Measurements from ENCODE around the gene RIPK4.

The RIPK4 gene

DNA sequence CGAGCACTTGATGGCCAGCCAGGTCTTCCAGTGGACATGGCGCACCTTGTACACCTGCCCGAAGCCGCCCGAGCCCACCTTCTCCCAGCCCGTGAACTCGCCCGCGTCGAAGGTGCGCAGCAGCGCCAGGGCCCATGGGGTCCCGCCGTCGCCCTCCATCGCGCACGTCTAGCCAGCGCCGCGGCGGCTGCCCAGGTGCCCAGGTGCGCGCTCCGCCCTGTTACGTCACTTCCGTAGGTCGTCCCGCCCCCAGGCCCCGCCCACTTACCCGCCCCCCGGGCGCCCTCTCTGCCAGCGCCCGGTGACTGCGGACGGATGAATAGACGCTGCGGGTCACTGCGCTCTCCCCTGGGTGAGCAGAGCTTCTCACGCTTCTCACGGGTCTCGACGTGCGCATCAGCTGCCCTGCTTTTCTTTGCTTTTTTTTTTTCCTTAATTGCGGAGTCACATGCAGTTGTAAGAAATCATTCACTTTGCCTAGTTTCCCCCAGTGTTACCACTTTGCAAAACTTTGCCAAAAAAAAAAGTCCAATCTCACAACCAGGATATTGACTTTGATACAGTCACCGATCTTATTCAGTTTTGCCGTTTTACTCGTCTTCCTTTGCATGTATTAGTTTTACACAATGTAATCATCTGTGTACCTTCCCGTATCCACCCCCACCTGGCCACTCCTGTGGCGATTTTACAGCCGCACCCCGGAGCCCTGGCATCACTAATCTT, at the start of gene RIPK4:
Gene RIPK4 (minus strand): TSS at position 170 of the 723 bp plus-strand sequence. CDS start 11 bp downstream, at position 159.
- DNase-seq, result peak; percentile 85 to 94 (median 91)

DNA sequence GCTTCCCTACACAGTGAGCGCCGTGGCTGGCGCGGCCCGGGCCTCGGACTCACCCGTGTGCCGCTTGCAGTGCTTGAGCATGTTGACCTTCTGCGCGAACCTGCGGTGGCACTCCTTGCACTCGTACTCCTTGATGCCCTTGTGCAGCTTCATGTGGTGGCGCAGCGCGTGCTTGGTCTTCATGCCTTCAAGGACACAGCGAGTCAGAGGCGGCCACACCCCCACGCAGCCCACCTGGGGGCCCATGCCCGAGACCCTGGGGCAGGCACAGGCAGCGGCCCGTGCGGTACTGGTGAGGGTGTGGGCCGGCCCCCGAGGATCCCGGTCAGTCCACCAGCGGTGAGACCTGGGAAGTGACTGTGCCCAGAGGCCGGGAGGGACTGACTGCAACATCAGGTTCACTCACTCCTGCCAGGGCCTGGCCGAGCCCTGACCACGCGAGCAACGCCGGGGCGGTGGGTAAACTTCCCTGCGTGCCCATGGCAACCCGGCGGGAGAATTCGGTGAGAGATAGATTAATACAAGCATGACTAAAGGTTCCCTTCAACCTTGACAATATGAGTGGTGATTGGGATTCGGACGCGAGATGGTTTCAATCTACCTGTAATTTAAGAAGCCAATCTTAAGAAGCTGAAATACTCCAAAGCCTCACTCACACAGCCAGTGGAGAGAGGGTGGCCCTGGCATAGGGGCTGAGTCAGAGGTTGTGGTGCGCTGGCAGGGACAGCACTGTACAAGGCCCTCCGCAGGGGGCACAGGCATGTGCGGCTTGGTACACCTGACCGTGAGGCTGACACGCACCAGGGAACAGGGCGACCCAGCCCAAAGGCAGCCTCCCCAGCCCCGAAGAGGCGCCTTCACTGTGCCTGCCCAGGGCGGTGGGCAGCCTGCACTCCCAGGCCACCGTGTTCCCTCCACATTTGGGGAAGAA, 49.1 kb upstream of the RIPK4 start:
- no peak for DNase-seq

DNA sequence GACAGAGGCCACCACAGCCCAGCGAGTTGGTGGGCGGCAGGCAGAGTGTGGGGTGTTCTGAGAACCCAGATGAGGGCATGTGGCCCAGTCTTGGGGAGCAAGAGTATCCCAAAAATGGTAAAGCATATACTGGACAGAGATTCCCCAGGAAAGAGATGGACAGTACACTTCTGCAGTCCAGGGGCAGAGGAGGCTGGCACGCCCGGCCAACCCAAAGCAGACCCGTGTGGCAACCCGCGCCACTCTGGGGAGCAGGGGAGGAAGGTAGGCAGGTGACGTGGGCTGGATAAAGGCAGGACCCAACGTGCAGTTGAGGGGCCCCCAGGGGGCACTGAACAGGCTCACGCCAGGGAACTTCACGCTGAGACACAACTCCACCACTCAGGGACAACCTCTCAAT, 46.4 kb upstream of the RIPK4 start:
- DNase-seq, result no peak

DNA sequence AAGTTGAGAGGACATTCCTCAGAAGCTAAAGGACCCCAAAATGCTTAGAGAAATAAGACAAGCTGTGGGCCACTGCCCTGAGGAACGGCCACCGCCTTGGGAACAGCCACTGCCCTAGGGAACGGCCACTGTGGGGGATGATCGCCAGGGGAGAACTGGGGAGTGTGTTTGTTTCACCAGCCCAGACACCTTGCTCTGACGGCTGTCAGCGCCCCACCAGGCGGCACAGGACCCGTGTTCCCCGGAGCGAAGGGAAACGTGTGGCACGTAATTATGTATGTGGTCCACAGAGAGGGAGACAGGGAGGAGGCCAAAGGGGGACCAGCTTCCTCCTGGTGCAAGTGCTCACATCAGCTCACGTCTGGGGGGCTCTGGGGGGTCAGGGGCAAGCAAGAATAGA, 45.8 kb upstream of the RIPK4 start:
- DNase-seq, result no peak

DNA sequence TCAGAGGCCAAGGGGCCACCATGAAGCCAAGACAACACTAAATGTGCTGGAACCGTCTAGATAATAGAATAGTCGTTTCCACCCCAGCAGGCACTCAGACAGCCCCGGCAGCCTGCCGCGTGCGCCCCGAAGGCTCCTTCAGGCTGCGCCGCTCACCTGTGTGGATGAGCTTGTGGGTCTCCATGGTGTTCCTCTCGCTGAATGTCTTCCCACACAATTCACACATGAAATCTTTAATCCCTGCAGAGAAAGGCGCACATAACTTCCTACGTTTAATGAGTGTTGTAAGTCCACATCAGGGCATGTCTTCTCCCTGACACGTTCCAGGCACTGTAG, 43.7 kb upstream of the RIPK4 start:
- no peak for DNase-seq

DNA sequence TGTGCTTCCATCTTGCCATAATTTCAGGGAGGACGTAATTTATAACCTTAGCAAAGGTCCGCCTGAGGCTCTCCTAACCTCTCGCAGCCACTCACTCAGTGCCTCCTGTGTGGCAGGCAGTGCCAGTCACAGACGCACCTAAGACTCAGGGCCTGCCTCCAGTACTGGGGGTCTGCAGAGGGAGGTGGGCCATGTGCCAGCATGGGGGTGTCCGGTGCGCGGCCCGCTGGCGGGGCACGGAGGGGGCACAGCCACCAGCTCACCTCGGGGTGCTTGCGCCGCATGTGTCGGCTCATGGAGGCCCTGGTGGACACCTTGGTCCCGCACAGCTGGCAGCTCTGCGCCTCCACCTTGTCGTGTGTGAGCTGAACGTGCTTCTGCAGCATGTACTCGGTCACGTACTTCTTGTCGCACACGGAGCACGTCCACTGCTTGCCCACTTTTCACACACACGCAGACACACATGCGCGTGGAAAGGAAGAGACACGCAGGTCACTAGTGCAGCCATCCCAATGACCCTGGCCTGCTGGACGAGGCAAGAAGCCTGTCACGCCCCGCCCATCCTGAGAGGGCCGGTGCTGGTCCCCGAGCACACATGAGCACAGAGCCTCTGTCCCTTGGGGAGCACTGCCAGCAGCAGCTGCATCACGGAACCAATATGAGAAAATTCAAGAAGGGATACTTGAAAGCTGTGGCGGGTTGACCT, 43.2 kb upstream of the RIPK4 start:
- no peak for DNase-seq

DNA sequence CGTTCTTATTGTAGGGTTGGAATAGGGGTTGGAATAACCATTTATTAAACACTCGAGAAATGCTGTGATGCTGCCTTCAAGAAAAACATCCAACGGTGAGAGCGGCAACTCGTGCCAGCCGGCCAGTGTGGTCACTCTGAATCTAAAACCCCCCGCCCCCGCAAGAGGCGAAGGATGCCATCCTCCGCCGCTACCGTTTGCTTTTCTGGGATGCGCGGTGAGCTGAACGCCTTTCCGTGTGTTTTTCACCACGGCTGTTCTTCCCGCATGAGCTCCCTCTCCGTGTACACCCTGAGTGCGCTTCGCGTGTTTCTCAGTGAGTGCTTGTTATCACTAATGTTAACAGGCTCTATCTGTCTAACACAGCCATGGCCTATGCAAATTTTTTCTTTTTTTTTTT, 42.0 kb upstream of the RIPK4 start:
- DNase-seq, result no peak

DNA sequence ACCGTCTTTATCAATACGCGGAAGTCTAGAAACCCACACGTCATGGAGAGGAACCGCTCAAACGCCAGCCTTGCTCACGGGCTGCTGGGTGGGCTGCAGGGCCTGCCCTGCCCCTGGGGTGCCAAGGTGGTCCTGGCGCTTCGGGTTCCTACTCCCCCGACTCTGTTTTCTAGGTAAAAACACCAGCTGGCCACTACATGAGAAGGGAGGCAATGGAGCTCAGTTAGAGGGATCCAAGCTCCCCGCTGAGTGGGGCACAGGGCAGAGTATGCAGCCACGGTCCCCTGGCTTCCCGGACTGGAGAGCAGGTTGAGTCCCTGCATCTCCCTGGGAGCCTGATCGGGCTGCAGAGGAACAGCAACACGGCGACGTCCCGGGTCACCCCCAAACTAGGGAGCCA, 41.2 kb upstream of the RIPK4 start:
- no peak for DNase-seq

DNA sequence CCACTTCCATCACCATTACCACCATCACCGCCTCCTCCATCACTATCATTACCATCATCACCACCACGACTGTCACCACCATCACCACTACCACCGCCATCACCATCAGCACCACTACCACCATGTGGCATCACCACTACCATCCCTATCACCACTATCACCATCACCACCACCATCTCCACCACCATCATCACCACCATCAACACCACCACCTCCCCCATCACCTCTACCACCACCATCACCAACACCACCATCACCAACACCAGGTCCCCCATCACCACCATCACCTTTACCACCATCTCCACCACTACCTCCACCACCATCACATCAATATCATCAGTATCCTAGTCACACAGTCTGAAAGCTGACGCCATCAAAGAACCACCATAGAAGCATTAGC, 39.9 kb upstream of the RIPK4 start:
- DNase-seq, result no peak

DNA sequence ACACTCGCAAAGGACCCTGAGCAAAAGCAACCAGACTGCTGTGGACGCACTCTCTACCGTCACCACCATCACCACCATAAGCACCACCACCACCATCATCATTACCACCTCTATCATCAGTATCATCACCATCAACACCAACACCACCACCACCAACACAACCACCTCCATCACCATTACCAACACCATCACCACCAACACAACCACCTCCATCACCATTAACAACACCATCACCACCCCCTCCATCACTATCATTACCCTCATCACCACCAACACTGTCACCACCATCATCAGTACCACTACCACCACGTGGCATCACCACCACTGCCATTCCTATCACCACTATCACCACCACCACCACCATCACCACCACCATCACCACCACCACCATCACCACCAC, 38.8 kb upstream of the RIPK4 start:
- DNase-seq, result no peak

DNA sequence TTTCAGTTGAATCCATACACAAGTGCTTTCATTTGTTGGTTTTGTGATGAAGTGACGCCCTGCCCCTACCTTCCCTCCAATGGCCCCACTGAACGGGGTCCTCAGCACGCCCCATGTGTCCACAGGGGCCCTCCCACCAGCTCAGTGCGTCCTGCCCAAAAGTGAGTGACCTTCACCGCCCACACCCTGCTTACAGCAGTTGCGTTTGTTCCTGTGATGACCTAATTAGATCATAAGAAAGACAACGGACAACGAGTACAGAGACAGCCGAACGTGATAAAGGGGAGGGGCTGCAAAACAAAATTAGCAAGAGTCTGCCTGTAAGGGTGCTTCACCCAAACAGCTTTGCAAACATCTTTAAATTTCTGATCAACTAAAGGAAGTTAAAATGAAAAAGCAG, 38.2 kb upstream of the RIPK4 start:
- DNase-seq, result no peak

DNA sequence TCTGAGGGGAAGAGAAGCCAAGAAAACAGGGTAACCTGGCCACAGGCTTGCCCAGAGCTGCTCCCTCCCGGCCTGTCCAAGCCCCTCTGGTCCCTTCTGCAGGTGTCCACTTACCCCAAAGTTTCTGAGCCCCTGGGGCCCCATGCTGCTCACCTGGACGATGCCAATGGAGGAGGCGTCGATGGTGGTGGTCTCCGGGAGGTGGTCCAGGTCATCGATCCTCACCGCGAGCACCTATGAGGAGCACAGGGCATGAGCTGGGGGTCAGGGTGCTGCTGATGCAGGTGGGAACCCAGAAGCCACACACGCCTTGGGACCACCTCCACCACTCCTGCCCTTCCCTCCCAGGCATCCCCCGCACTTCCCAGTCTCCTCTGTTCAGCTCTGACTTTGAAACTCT, 37.5 kb upstream of the RIPK4 start:
- DNase-seq, result no peak

DNA sequence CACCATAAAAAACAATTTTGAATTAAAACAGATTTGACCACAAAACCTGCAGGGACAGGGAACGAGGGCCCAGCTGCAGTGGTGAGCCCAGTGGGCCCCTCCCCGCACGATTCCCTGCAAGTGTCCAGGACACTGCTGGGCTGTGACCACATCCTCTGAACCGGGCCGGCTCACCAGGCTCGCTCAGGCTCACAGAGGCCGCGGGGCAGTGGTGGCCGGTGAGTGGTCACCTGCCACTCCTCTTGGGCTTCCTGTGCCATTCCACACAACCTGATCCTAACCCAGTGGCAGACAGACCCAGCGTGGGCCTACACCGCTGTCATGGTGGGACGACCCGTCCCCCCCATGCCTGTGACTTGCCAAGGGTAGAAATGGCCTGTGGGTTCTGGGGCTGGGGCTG, 36.5 kb upstream of the RIPK4 start:
- no peak for DNase-seq

DNA sequence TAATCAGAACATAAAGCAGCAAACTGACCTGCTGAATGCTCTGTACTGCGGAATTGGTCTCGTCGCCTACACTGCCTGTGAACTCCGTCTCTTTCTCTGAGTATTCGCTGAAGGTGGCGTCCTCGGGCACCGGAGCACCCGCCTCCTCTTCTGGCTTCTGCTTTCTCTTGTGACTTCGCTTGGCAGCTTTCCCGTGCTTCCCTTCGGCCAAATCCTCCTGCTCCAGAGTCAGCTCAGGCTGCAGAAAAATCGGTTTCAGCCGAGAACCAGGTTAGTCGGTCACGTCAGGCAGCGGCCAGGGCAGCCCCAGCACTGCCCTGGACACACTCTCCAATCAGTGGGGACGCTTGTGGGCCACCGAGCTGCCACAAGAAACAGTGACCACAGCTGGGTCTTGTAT, 35.8 kb upstream of the RIPK4 start:
- no peak for DNase-seq

DNA sequence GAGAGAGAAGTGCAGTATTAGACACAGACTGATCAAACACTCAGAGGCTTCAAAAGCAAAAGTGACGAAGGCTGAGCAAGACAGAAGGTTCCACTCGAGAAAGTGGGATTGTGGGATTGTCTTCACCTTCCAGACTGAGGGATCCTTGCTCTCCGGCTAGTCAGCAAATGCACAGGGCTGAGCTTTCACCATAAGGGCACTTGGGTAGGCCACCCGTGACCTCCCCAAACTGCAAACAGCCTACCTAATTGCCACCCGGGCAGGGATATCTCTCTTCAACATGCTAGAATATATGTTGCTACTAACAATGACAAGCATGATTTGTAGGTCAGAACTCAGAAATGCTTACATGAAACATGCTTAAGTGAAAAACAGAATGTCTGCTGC, 35.3 kb upstream of the RIPK4 start:
- no peak for DNase-seq

DNA sequence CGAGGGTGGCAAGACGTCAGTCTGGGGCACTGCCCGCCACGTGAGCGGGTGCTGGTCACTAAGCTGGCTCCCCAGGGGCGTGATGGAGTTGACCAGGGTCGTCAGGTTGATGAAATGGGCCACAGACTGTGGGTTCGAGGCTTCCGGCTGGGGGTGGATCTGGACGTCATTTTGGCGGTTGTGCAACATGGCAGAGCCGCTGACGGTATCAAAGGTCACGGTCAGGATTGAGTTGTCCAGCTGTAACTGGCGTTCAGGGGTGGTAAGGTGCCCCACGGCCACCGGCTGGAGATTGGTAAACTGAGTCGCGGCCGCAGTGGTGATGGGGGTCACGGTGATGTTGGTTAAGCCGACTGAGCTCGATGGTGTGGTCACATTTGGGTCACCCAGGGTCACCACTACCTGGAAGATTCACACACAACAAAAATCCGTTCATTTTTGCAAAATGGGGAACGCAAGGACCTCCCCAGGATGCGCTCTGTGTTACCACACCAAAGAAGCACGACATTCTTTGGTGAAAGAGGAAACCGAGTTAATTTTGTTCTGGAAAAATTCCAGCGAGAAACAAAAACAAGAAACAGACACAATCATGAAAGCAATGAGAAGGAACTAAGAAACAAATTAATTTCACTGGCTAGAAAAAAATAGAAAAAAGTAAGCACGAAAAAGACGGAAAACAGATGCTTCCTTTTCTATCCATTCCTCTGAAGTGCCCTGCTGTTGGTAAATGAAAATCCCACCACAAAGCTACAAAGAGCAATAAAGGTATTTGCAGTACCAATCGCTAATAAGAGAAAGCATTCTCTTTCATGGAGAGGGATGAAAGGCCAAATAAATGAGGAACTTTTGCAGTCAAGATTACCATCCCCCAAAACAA, 34.7 kb upstream of the RIPK4 start:
- no peak for DNase-seq

DNA sequence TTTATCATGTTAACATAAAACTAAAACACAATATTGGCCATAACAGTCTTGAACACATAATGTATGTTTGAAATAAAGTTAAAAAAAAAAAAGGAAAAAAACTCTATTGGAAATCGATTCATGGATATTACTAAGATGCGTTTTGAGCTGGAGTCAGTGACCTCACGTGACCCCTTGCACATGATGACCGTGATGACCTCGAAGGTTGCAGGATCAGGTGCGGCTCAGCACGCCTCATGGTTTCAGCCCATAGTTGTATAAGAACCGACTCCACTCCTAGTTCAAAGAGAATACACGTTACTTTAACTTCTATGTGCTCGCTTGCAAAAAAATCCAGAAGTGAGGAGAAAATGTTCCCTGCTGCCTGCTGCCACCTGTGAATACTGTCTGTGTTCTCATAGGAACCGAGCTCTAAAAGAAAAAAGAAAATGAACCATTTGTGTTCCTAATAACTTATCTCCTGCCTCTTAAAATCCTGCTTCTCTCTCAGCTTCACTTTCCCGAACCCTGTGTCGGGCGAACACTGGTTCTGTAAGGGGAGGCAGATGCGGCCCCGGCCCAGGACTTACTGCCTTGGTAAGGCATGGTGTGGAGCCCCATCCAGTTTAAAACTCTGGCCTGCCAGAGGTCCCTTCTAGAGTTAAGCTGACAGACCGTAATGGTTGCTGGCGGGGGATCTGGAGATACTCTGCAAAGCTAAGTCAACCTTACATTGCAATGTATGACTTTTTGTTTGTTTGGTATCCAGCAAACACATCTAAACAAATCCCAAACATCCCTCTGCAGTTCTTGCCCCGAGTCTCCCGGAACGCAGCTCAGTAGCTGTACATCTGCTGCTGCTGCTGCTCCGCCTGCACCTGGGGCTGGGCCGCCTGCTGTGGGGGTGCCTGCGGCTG, 33.8 kb upstream of the RIPK4 start:
- no peak for DNase-seq

DNA sequence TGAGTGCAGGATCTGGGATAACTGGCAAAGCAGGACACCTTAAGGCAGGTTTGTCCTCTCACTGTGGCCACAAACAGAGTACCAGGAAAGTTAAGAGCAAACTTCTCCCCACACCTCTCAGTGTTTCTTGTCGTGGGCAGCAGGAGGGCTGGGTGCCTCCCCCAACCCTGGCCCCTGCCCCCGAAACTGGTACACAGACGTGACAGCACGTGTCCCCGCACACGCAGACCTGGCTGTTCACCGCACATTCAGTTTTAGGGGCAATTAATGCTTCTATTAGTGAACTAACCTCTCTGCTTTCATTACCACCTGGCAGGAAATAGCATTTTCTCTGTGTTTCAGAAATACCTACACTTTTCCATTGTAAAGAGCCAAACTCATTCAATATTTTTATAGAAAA, 32.9 kb upstream of the RIPK4 start:
- DNase-seq, result no peak

DNA sequence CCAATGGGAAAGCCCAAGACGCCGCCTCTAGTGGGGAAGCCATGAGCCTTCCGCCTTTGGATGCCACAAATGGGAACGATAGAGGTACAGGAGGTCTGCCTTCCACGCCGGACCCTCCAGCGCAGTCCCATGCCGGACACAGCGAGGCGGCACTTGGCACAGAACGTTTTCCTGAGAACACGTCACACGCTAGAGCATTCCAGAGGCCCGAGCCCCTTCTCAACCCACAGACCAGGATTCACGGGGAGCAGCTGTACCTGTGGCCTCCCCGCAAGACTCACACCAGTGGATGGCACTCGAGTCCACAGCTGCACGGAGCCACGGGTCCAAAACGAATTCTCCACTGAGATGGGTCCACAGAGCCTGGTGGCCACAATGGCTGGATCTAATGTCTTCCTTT, 31.5 kb upstream of the RIPK4 start:
- no peak for DNase-seq

DNA sequence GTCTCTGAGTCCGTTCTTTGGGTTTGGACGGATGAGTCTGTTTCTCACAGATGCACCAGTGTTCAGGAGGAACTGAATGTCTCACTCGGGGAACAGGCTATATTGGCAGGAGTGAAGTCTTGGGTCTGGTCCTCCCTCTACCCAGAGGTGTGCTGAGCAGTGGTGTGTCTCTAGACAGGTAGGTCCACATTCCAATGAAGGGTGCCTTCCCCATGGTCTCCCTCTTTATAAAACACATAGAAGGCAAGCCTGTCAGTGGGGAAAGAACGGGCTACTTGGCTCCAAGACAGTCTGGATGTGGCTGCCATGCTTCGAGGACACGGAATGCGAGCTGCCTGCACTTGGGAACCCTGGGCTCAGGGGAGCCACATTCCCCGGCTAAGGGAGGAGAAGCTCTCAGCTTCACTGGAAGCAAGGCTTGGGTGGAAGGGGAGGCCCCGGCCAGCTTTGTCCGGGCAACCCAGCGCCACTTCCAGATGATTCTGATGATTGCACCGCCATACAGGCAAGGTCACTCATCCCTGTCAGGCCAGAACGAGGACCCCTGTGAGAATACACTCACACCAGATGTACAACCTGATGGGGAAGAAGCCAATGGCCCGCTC, 29.7 kb upstream of the RIPK4 start:
- DNase-seq, result no peak

DNA sequence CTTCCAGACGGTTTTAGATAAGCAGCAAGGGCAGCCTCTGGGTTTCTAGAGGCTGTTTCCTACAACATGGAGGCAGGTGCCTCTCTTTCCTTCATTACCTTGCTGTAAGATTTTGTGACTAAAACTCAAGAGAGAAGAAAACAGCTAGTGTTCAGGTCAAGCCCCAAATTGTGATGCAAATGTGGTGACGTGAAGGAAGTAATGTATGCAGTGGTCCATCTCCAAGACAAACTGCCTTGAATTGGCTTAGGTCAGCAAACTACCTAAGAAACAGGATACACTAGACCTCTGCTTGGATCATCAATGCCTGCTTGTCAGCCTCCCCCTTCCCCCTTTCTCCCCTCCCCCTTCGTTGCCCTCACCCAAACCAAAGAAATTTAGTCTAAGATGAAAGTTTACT, 28.9 kb upstream of the RIPK4 start:
- DNase-seq, result no peak

All from NCI-H1417 (cell line).